PC-9 (cell line): ENCODE results near the gene SRMS. TPM values are rescaled to one million over a fixed set of nuclear protein-coding genes. Genes with fewer than 3 reads are reported as not detected.

Experiments
- BruUV-seq: library from RNA; stranded (reverse); fragments of 400-500 nt; replicated peaks from 2 replicates; lab custom pipeline; 2021; lab: Mats Ljungman, UMichigan
- CTCF ChIA-PET: fragments of 300-600 bp; sonication (Branson Sonifier 250); formaldehyde crosslinking; loops from one replicate; lab custom pipeline; 2022; ENCODE audit warnings: antibody characterized with exemption; lab: Charles Lee
- POLR2A ChIA-PET: fragments of 300-600 bp; sonication (Branson Sonifier 250); formaldehyde crosslinking; loops from one replicate; lab custom pipeline; 2022; ENCODE audit warnings: antibody characterized with exemption; ENCODE audit not compliant: unreplicated experiment; lab: Charles Lee
- DNase-seq, 2 experiments: peaks; one replicate each; pipeline versions ENCODE4 v3.0.0 to v3.0.0-alpha.2; 2015 to 2022; ENCODE audit warnings: mixed read lengths in 1 of 2
- H2AFZ ChIP-seq: fragments of 200-600 bp; sonication (generic); 2 replicates; pipeline ENCODE4 v1.8.1; 2017; ENCODE audit warnings: antibody characterized with exemption
- H3F3A ChIP-seq: fragments of 200-600 bp; sonication (generic); 2 replicates; pipeline ENCODE4 v1.8.1; 2017; ENCODE audit warnings: antibody characterized with exemption, mild to moderate bottlenecking, low read depth; ENCODE audit not compliant: insufficient read depth
- H3K27ac ChIP-seq: fragments of 200-600 bp; sonication (generic); 2 replicates; pipeline ENCODE4 v1.6.1; 2016; ENCODE audit warnings: mixed run types
- H3K27me3 ChIP-seq: fragments of 200-600 bp; sonication (generic); 2 replicates; pipeline ENCODE4 v1.6.1; 2016; ENCODE audit warnings: low read depth, mixed run types; ENCODE audit not compliant: insufficient read depth
- H3K36me3 ChIP-seq: fragments of 200-600 bp; sonication (generic); 2 replicates; pipeline ENCODE4 v1.6.1; 2016; ENCODE audit warnings: low read depth, mixed run types
- H3K4me1 ChIP-seq: fragments of 200-600 bp; sonication (generic); replicated peaks from 2 replicates; pipeline ENCODE4 v1.6.1; 2016; ENCODE audit warnings: mixed run types; ENCODE audit not compliant: insufficient read depth
- H3K4me2 ChIP-seq: fragments of 200-600 bp; sonication (generic); 2 replicates; pipeline ENCODE4 v1.6.1; 2017; ENCODE audit warnings: mixed run types
- H3K4me3 ChIP-seq: fragments of 200-600 bp; sonication (generic); 2 replicates; pipeline ENCODE4 v1.6.1; 2016; ENCODE audit warnings: mixed run types
- H3K79me2 ChIP-seq: fragments of 200-600 bp; sonication (generic); 2 replicates; pipeline ENCODE4 v1.6.1; 2017; ENCODE audit warnings: low read depth, mixed run types
- H3K9me2 ChIP-seq: fragments of 200-600 bp; sonication (generic); 2 replicates; pipeline ENCODE4 v1.8.1; 2017; ENCODE audit warnings: mild to moderate bottlenecking; ENCODE audit not compliant: insufficient read depth
- H3K9me3 ChIP-seq: fragments of 200-600 bp; sonication (generic); 2 replicates; pipeline ENCODE4 v1.8.1; 2016; ENCODE audit warnings: low read depth; ENCODE audit not compliant: insufficient read depth
- H4K20me1 ChIP-seq: fragments of 200-600 bp; sonication (generic); 2 replicates; pipeline ENCODE4 v1.8.1; 2017; ENCODE audit not compliant: insufficient read depth
- EZH2 ChIP-seq: fragments of 200-600 bp; sonication (generic); IDR thresholded peaks from 2 replicates; pipeline ENCODE4 v1.8.0; 2017; ENCODE audit warnings: antibody characterized with exemption, low read depth
- intact Hi-C: fragments of 100-400 bp; cut with micrococcal nuclease; formaldehyde crosslinking; loops from one replicate; pipeline ENCODE4 v1.10.0; 2022; ENCODE audit not compliant: unreplicated experiment
- total RNA-seq: library from RNA; stranded (reverse); gene quantifications from 2 replicates; pipeline ENCODE4 v1.2.3, GENCODE V29; 2021
- TF ChIP-seq, protein P1 (sequence below): fragments of 200-600 bp; sonication (generic); conservative IDR thresholded peaks from 2 replicates; pipeline ENCODE4 v1.6.1; 2017; ENCODE audit warnings: mixed run types, antibody characterized with exemption, mild to moderate bottlenecking, moderate library complexity

Gene SRMS
- total RNA-seq, 1 experiment from 2014 or later: 1.2 TPM

DNA sequence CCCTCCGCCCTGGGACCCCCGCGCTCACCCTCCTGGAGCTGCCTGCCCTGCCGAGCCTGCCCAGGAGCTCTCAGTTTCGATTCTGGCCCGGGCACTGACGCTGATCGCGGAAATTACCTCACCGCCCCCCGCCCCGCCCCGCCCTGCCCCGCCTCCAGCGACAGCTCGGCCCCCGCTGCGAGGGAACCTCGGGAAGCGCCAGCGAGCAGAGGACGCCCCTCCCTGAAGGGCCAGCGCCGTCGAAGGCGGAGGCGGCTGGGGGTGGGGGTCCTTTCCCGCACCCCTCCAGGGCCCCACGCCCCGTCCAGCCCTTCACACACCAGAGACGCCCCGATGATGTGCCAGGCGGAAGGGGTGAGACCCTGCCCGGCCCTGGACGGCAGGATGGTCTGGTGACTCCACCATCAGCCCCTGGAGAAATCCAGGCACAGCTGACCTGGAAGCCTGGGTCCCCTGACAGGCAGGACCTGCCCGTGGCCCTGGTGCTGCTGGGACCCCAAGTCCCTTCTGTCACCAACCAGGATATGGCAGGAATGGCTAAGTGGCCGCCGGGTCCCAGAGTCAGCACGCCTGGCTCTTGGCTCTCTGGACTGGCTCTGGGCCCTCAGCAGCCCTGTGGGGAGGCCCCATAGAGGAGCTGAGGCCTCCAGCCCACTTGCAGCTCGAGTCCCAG, 26.7 kb upstream of the SRMS start, which contains the start of gene HELZ2:
HELZ2 (minus strand) TSS at position 84 of the 673 bp plus-strand sequence. CDS start 1,854 bp downstream, outside the sequence.
- Histone ChIP-seq H3K9me2 (no peaks in the 10 kb centered on the region), H4K20me1 (0 out of 2 replicates have a peak, but pooled peaks cover 4% of the 10 kb centered on the region), H3K9me3 (no peaks in the 10 kb centered on the region), H3F3A (peaks cover 25% of the 10 kb centered on the region), H3K4me2 (peak within 1 kb of the TSS; percentile 97), H3K79me2 (peaks cover 5% of the 10 kb centered on the region; the same call in 1 of the 2 replicates), H3K27me3 (no peaks in the 10 kb centered on the region), H3K4me1 (peaks cover 11% of the 10 kb centered on the region), H3K27ac (no peak within 1 kb of the TSS), H3K4me3 (peak within 1 kb of the TSS; percentile 60), H3K36me3 (no peaks in the 10 kb centered on the region), H2AFZ (peak within 1 kb of the TSS; percentile 80)
- ChIA-PET CTCF (interaction anchor here (0.6 to 1.0 kb wide), 3 partner anchors 20 to 67 kb away, joined by 3 to 12 read pairs (median 6); no protein-coding TSS in a partner anchor), POLR2A (interaction anchor here (0.5 to 1.0 kb wide), 6 partner anchors 44 to 637 kb away, joined by 3 to 18 read pairs (median 6); partner anchors contain the start of genes GID8, PRPF6 and TCEA2)
- DNase-seq: peak in 1 of 2 experiments; percentile 67
- TF ChIP-seq, protein P1, sequence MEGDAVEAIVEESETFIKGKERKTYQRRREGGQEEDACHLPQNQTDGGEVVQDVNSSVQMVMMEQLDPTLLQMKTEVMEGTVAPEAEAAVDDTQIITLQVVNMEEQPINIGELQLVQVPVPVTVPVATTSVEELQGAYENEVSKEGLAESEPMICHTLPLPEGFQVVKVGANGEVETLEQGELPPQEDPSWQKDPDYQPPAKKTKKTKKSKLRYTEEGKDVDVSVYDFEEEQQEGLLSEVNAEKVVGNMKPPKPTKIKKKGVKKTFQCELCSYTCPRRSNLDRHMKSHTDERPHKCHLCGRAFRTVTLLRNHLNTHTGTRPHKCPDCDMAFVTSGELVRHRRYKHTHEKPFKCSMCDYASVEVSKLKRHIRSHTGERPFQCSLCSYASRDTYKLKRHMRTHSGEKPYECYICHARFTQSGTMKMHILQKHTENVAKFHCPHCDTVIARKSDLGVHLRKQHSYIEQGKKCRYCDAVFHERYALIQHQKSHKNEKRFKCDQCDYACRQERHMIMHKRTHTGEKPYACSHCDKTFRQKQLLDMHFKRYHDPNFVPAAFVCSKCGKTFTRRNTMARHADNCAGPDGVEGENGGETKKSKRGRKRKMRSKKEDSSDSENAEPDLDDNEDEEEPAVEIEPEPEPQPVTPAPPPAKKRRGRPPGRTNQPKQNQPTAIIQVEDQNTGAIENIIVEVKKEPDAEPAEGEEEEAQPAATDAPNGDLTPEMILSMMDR: no peak
- no peak for TF ChIP-seq EZH2
- intact Hi-C loops: no loop called here
- TSS peak; percentile 85 for BruUV-seq

DNA sequence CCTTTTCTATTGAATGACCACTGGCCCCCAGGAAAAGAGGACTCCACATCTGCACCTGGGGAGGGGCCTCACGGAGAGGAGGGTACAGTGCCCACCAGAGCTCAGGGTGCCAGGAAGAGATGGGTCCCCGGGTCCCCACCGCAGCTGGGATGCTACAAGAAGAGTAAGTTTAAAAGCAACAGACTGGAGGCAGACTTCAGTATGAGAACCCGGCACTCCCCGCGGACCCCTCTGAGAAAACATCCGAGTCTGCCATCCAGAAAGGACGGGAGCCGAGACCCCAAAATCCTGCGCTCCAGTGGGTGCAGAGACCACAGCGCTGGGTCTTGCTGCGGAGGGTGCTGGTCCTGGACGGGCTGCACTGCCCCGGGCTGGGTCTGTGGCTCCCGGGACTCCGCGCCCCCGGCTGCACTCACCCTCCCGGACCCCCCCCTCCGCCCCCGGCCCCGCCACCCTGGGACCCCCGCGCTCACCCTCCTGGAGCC, 26.1 kb upstream of the SRMS start:
- no peaks in the 10 kb centered on the region for H3K9me2 ChIP-seq
- no peaks in the 10 kb centered on the region for H3K36me3 ChIP-seq
- H3K27ac ChIP-seq: no peak overlapping the region
- H3K9me3 ChIP-seq: no peaks in the 10 kb centered on the region
- no TSS peak for BruUV-seq
- CTCF ChIA-PET: interaction anchor here (0.6 to 1.0 kb wide), 2 partner anchors 35 to 68 kb away, joined by 6 to 12 read pairs; no protein-coding TSS in a partner anchor
- H3K4me2 ChIP-seq: peak overlapping the region; percentile 85
- no peak for DNase-seq
- no peaks in the 10 kb centered on the region for H3K27me3 ChIP-seq
- peaks cover 5% of the 10 kb centered on the region; the same call in 1 of the 2 replicates for H3K79me2 ChIP-seq
- 0 out of 2 replicates have a peak, but pooled peaks cover 4% of the 10 kb centered on the region for H4K20me1 ChIP-seq
- peak overlapping the region; percentile 72 for H2AFZ ChIP-seq
- TF ChIP-seq EZH2: no peak
- TF ChIP-seq, protein P1: no peak
- intact Hi-C loops: no loop called here
- H3K4me3 ChIP-seq: peak overlapping the region; percentile 60
- POLR2A ChIA-PET: interaction anchor here (0.5 to 1.0 kb wide), 7 partner anchors 36 to 636 kb away, joined by 3 to 18 read pairs (median 6); partner anchors contain the start of genes GID8, PRPF6 and TCEA2
- H3F3A ChIP-seq: peaks cover 25% of the 10 kb centered on the region
- H3K4me1 ChIP-seq: peaks cover 11% of the 10 kb centered on the region

- Histone ChIP-seq H3K9me3 (no peaks in the 10 kb centered on the region), H3F3A (peaks cover 25% of the 10 kb centered on the region), H3K27me3 (no peaks in the 10 kb centered on the region), H3K9me2 (no peaks in the 10 kb centered on the region), H3K27ac (no peak overlapping the region), H3K4me3 (peak overlapping the region; percentile 60), H3K4me2 (peak overlapping the region; percentile 85), H3K79me2 (peaks cover 5% of the 10 kb centered on the region; the same call in 1 of the 2 replicates), H3K4me1 (peaks cover 11% of the 10 kb centered on the region), H2AFZ (no peak overlapping the region; the same call in 1 of the 2 replicates), H4K20me1 (0 out of 2 replicates have a peak, but pooled peaks cover 4% of the 10 kb centered on the region), H3K36me3 (no peaks in the 10 kb centered on the region)
- DNase-seq: no peak
- ChIA-PET POLR2A (interaction anchor here (0.6 kb wide), 1 partner anchor 35 kb away, joined by 3 read pairs; no protein-coding TSS in a partner anchor), CTCF (no interaction called here)
- TF ChIP-seq EZH2: no peak
- TF ChIP-seq, protein P1: peak; percentile 29; the same call in 1 of the 2 replicates
- TSS peak; percentile 68 for BruUV-seq
- intact Hi-C loops: no loop called here
Observed at GRCh38 chr20:63572788-63573646, 25.5 kb upstream of the SRMS start.
